H1 (cell line): ENCODE results near the gene SBF1. TPM values are rescaled to one million over a fixed set of nuclear protein-coding genes. Genes with fewer than 3 reads are reported as not detected.

Source experiments
- CTCF ChIA-PET: fragments of 300-600 bp; sonication (Branson Sonifier 250); formaldehyde crosslinking; loops from one replicate; lab custom pipeline; 2021; ENCODE audit not compliant: partially characterized antibody; lab: Charles Lee
- POLR2A ChIA-PET: fragments of 300-600 bp; sonication (Branson Sonifier 250); formaldehyde crosslinking; loops from one replicate; lab custom pipeline; 2021; ENCODE audit warnings: inconsistent platforms; ENCODE audit not compliant: partially characterized antibody; lab: Charles Lee
- DNase-seq, 2 experiments: peaks; one replicate each; pipeline versions ENCODE4 v3.0.0 to v3.0.0-alpha.2; 2010 to 2022; ENCODE audit warnings: low spot score in 2 of 2, low read depth in 1 of 2, mixed read lengths in 1 of 2
- FAIRE-seq: peaks from 2 replicates; lab custom pipeline; 2011; peaks lifted over from hg19 to GRCh38; lab: Jason Lieb, UNC
- H2AFZ ChIP-seq: 2 replicates; pipeline ENCODE4 v1.8.1; 2012; ENCODE audit warnings: low read length, inconsistent platforms
- H2AK5ac ChIP-seq: 2 replicates; pipeline ENCODE4 v1.6.1; 2013; ENCODE audit warnings: low read depth, low read length
- H2BK120ac ChIP-seq: replicated peaks from 2 replicates; pipeline ENCODE3; 2013; ENCODE audit warnings: low read depth, low read length, inconsistent platforms
- H2BK12ac ChIP-seq: 2 replicates; pipeline ENCODE4 v1.6.1; 2013; ENCODE audit warnings: low read depth, low read length
- H2BK15ac ChIP-seq: 2 replicates; pipeline ENCODE4 v1.6.1; 2013; ENCODE audit warnings: low read length
- H2BK20ac ChIP-seq: 2 replicates; pipeline ENCODE4 v1.6.1; 2013; ENCODE audit warnings: low read length
- H2BK5ac ChIP-seq: 2 replicates; pipeline ENCODE4 v1.6.1; 2013; ENCODE audit warnings: low read depth, low read length
- H3K14ac ChIP-seq: 2 replicates; pipeline ENCODE4 v1.6.1; 2013; ENCODE audit warnings: inconsistent platforms; ENCODE audit not compliant: insufficient read length
- H3K18ac ChIP-seq: 2 replicates; pipeline ENCODE4 v1.6.1; 2013; ENCODE audit warnings: low read length; ENCODE audit errors: extremely low read depth
- H3K23ac ChIP-seq: 2 replicates; pipeline ENCODE4 v1.6.1; 2013; ENCODE audit warnings: inconsistent platforms; ENCODE audit not compliant: insufficient read length
- H3K23me2 ChIP-seq: 2 replicates; pipeline ENCODE4 v1.6.1; 2013; ENCODE audit warnings: low read depth, low read length
- H3K27ac ChIP-seq: 2 replicates; pipeline ENCODE4 v1.6.1; 2011; ENCODE audit warnings: low read depth, low read length, inconsistent platforms
- H3K27me3 ChIP-seq, 4 experiments: replicated peaks in 1 of 4; 1 replicate in 1 of 4; 2 replicates in 3 of 4; pipeline versions ENCODE4 v1.6.1 to v1.8.1; 2011 to 2013; ENCODE audit warnings: low read length in 3 of 4, mild to moderate bottlenecking in 3 of 4, inconsistent platforms in 2 of 4, mixed read lengths in 2 of 4, moderate library complexity in 1 of 4; ENCODE audit not compliant: control insufficient read depth in 3 of 4, insufficient read depth in 3 of 4; ENCODE audit errors: extremely low read depth in 1 of 4
- H3K36me3 ChIP-seq, 4 experiments: 2 replicates each; pipeline versions ENCODE4 v1.6.1 to v1.8.1; 2011 to 2013; ENCODE audit warnings: mild to moderate bottlenecking in 4 of 4, low read length in 3 of 4, moderate library complexity in 2 of 4, control low read depth in 1 of 4, inconsistent platforms in 1 of 4; ENCODE audit not compliant: insufficient read depth in 4 of 4, control insufficient read depth in 2 of 4
- H3K4ac ChIP-seq: replicated peaks from 2 replicates; pipeline ENCODE3; 2013; ENCODE audit warnings: low read length, low read depth, mixed read lengths, inconsistent platforms; ENCODE audit not compliant: insufficient read length
- H3K4me1 ChIP-seq, 4 experiments: replicated peaks in 1 of 4; 1 replicate in 1 of 4; 2 replicates in 3 of 4; pipeline versions ENCODE4 v1.6.1 to v1.8.1; 2011 to 2013; ENCODE audit warnings: low read length in 3 of 4, inconsistent platforms in 2 of 4, mixed read lengths in 1 of 4; ENCODE audit not compliant: insufficient read depth in 4 of 4, control insufficient read depth in 3 of 4
- H3K4me2 ChIP-seq, 2 experiments: 2 replicates each; pipeline versions ENCODE4 v1.6.1 to v1.8.1; 2011 to 2013; ENCODE audit warnings: low read depth in 2 of 2, low read length in 2 of 2, control low read depth in 1 of 2, inconsistent platforms in 1 of 2, mild to moderate bottlenecking in 1 of 2; ENCODE audit not compliant: insufficient read depth in 1 of 2
- H3K4me3 ChIP-seq, 4 experiments: fragments of 200-600, 300-600 bp in 1 of 4; sonication (generic), shearing (Covaris generic), sonication (Bioruptor Twin) in 1 of 4; 2 replicates each; pipeline versions ENCODE4 v1.5.1 to v1.8.1; 2011 to 2016; ENCODE audit warnings: low read length in 4 of 4, low read depth in 3 of 4, control low read depth in 2 of 4, inconsistent platforms in 2 of 4, mild to moderate bottlenecking in 2 of 4, mixed read lengths in 1 of 4, moderate library complexity in 1 of 4; ENCODE audit not compliant: insufficient read depth in 2 of 4; ENCODE audit errors: extremely low read depth in 1 of 4
- H3K56ac ChIP-seq: replicated peaks from 2 replicates; pipeline ENCODE3; 2013; ENCODE audit warnings: low read depth, mild to moderate bottlenecking, mixed read lengths, low read length, inconsistent platforms; ENCODE audit not compliant: insufficient read length
- H3K79me1 ChIP-seq: 2 replicates; pipeline ENCODE4 v1.6.1; 2013; ENCODE audit warnings: low read depth, low read length, control low read depth
- H3K79me2 ChIP-seq, 2 experiments: 2 replicates each; pipeline versions ENCODE4 v1.6.1 to v1.8.1; 2012 to 2013; ENCODE audit warnings: low read length in 2 of 2, mild to moderate bottlenecking in 2 of 2, inconsistent platforms in 1 of 2; ENCODE audit not compliant: insufficient read depth in 2 of 2, control insufficient read depth in 1 of 2
- H3K9ac ChIP-seq, 4 experiments: replicated peaks in 1 of 4; 1 replicate in 1 of 4; 2 replicates in 3 of 4; pipeline versions ENCODE4 v1.6.1 to v1.8.1; 2011 to 2013; ENCODE audit warnings: low read depth in 3 of 4, low read length in 3 of 4, control low read depth in 2 of 4, mild to moderate bottlenecking in 2 of 4, moderate library complexity in 2 of 4, inconsistent platforms in 1 of 4; ENCODE audit errors: extremely low read depth in 1 of 4
- H3K9me3 ChIP-seq, 2 experiments: 2 replicates each; pipeline versions ENCODE4 v1.6.1 to v1.8.1; 2012 to 2013; ENCODE audit warnings: mild to moderate bottlenecking in 2 of 2, moderate library complexity in 2 of 2, control low read depth in 1 of 2, inconsistent platforms in 1 of 2, low read depth in 1 of 2, low read length in 1 of 2, mixed read lengths in 1 of 2; ENCODE audit not compliant: insufficient read depth in 2 of 2
- H4K20me1 ChIP-seq, 2 experiments: replicated peaks in 1 of 2; 2 replicates each; pipeline versions ENCODE3 to v1.8.1; 2011 to 2013; ENCODE audit warnings: inconsistent platforms in 2 of 2, low read length in 2 of 2, mild to moderate bottlenecking in 1 of 2; ENCODE audit not compliant: insufficient read depth in 2 of 2, control insufficient read depth in 1 of 2
- H4K5ac ChIP-seq: 2 replicates; pipeline ENCODE4 v1.6.1; 2013; ENCODE audit warnings: low read length, low read depth, mixed read lengths, inconsistent platforms; ENCODE audit not compliant: insufficient read length
- H4K8ac ChIP-seq: 2 replicates; pipeline ENCODE4 v1.8.0; 2013; ENCODE audit warnings: mild to moderate bottlenecking, moderate library complexity, low read length, inconsistent platforms; ENCODE audit not compliant: insufficient read depth; ENCODE audit errors: extremely low read depth
- H4K91ac ChIP-seq: replicated peaks from 2 replicates; pipeline ENCODE3; 2013; ENCODE audit warnings: low read length, mixed read lengths, inconsistent platforms; ENCODE audit not compliant: insufficient read length
- EGR1 ChIP-seq: IDR thresholded peaks from 2 replicates; pipeline ENCODE4 v1.6.1; 2011; ENCODE audit warnings: low read depth, low read length, borderline replicate concordance
- RAD21 ChIP-seq, 2 experiments: IDR thresholded peaks in 1 of 2; conservative IDR thresholded peaks in 1 of 2; 2 replicates each; pipeline ENCODE4 v1.6.1; 2011; ENCODE audit warnings: low read depth in 2 of 2, low read length in 2 of 2, improper control_type of control experiment in 1 of 2, inconsistent platforms in 1 of 2, mild to moderate bottlenecking in 1 of 2, moderate library complexity in 1 of 2
- WGBS, 2 experiments: shearing (Covaris generic) in 1 of 2; methylation state at CpG; one replicate each; pipeline versions ENCODE4 v1.1.6 to v1.1.7; 2013 to 2015; ENCODE audit warnings: low lambda C conversion rate in 2 of 2, mixed read lengths in 2 of 2, inconsistent platforms in 1 of 2, low coverage in 1 of 2, missing lambda C conversion rate in 1 of 2; ENCODE audit not compliant: insufficient replicate concordance in 2 of 2, insufficient coverage in 1 of 2, insufficient read length in 1 of 2; ENCODE audit errors: extremely low coverage in 1 of 2, missing lambda C conversion rate in 1 of 2; 5-methylcytosine and 5-hydroxymethylcytosine counted together
- polyA plus RNA-seq, 7 experiments: library from polyadenylated mRNA; depleted of rRNA in 3 of 7; stranded (reverse) in 5 of 7; unstranded in 2 of 7; fragments of >200 nt in 5 of 7; fragments of 200-250 nt in 2 of 7; gene quantifications; 1 replicate in 5 of 7; 2 replicates in 1 of 7; 4 replicates in 1 of 7; pipeline versions ENCODE4 v1.2.1 to v1.2.3, GENCODE V29; 2011 to 2013; ENCODE audit warnings: missing spikeins in 2 of 7, mixed read lengths in 2 of 7
- total RNA-seq: library from RNA; stranded (reverse); fragmentation: NEBNext Ultra II Directional; extraction: Animal tissue kit (Norgen Biotek cat#: 25700); gene quantifications from 2 replicates; pipeline ENCODE4 v1.2.1, GENCODE V29; 2021
- TF ChIP-seq, protein P1 (sequence below): IDR thresholded peaks from 2 replicates; pipeline ENCODE4 v1.6.1; 2012; ENCODE audit warnings: inconsistent platforms

The SBF1 gene
- total and polyA plus RNA-seq, 2 of the 8 experiments (the other 6 are each of a cell fraction or from before 2014, with no cell fraction given) = 29.1 to 71.5 TPM

DNA sequence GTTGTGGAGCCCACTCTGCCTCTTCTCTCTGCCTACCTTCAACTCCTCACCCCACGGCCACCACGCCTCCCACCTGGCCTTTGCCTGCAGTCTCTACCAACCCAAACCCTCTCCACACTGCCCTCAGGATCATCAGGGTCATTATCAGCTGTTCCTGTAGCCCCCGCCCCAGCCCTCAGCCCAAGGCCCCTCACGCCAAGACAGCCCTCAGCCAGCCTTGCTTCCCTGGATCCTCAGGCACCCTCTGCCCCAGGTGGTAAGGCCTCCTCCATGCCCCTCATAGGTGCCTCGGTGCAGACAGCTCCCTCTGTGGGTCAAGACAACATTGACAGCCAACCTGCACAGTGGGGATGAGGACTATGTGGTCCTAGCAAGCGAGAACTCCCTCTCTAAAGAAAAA lies 1.7 kb downstream of the SBF1 start:
- Histone ChIP-seq H3K27me3 (no peaks in the 10 kb centered on the region; a peak in 1 of 7 replicates), H3K79me1 (peaks cover 34% of the 10 kb centered on the region), H3K79me2 (peaks cover 0 to 57% of the 10 kb centered on the region in 2 experiments; a peak in 3 of 4 replicates), H3K18ac (no peak overlapping the region), H3K4ac (no peak overlapping the region), H3K9ac (no peak overlapping the region), H2BK15ac (no peak overlapping the region), H3K4me2 (no peak overlapping the region; a peak in 2 of 4 replicates), H3K36me3 (no peaks in the 10 kb centered on the region), H2BK120ac (no peak overlapping the region), H4K91ac (no peak overlapping the region), H2AFZ (no peak overlapping the region), H3K23me2 (peaks cover 8% of the 10 kb centered on the region; the same call in 1 of the 2 replicates), H3K27ac (no peak overlapping the region), H3K9me3 (no peaks in the 10 kb centered on the region), H3K4me3 (no peak overlapping the region), H3K56ac (no peak overlapping the region), H4K5ac (no peak overlapping the region), H2AK5ac (no peak overlapping the region), H4K20me1 (peaks cover 41 to 49% of the 10 kb centered on the region in 2 experiments), H2BK20ac (no peak overlapping the region), H2BK5ac (peak overlapping the region; percentile 22; the same call in 1 of the 2 replicates), H4K8ac (no peak overlapping the region; the same call in none of the 2 replicates), H3K14ac (no peak overlapping the region), H2BK12ac (no peak overlapping the region), H3K23ac (no peak overlapping the region), H3K4me1 (peaks cover 0 to 29% (median 18%) of the 10 kb centered on the region in 4 experiments; a peak in 6 of 7 replicates)
- CTCF ChIA-PET = interaction anchor here (0.5 to 9.1 kb wide), 17 partner anchors 10 to 330 kb away, joined by 3 to 60 read pairs (median 4); partner anchors contain the start of gene SCO2
- FAIRE-seq (peak; percentile 52), DNase-seq (no peak)
- POLR2A ChIA-PET = interaction anchor here (0.7 to 2.0 kb wide), 6 partner anchors 8 to 51 kb away, joined by 3 to 20 read pairs (median 3); partner anchors contain the start of gene ADM2
- WGBS, 2 experiments = 87% methylated on average over 6 of the region's 6 CpGs; no CpG with 5 or more reads in 1 of the 2 experiments
- TF ChIP-seq, protein P1, sequence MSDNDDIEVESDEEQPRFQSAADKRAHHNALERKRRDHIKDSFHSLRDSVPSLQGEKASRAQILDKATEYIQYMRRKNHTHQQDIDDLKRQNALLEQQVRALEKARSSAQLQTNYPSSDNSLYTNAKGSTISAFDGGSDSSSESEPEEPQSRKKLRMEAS = no peak
- TF ChIP-seq RAD21 (IDR thresholded peaks at IDR 0.05 in 1 of 2, conservative IDR thresholded peaks at IDR 0.05 in 1 of 2; ENCODE audit: low read depth in 2 of 2, low read length in 2 of 2) (peak; percentile 7 to 41; a peak in 2 of 4 replicates), EGR1 (no peak)
